ENCODE results near the gene CLDN12. TPM values are rescaled to one million over a fixed set of nuclear protein-coding genes. Genes with fewer than 3 reads are reported as not detected.
A peak's percentile ranks its signal among the peaks of the same experiment; 100 is the strongest.

The CLDN12 gene
- total RNA-seq, 1 experiment from 2014 or later, result 22.5 TPM

GRCh38 chr7:90396420-90396819 lies 6.8 kb upstream of the CLDN12 start:
- ChIA-PET CTCF (no interaction called here), POLR2A (no interaction called here)
- intact Hi-C loops (cut with micrococcal nuclease), result no loop called here
- Mint-ChIP-seq H3K27me3 (ENCODE audit: insufficient read depth, unreplicated experiment) (no peaks in the 10 kb centered on the region), H3K4me3 (ENCODE audit: unreplicated experiment) (no peak overlapping the region), H3K36me3 (ENCODE audit: insufficient read depth, unreplicated experiment) (no peaks in the 10 kb centered on the region), H3K4me1 (ENCODE audit: insufficient read depth, unreplicated experiment) (no peaks in the 10 kb centered on the region), H3K9me3 (ENCODE audit: unreplicated experiment) (no peaks in the 10 kb centered on the region), H3K27ac (ENCODE audit: low read depth, unreplicated experiment) (no peak overlapping the region)
- no TSS peak for BruUV-seq (replicated peaks)
- no peak for TF ChIP-seq CTCF (IDR thresholded peaks at IDR 0.05; ENCODE audit: unreplicated experiment)
- no peak for DNase-seq (ENCODE audit: unreplicated experiment)

DNA sequence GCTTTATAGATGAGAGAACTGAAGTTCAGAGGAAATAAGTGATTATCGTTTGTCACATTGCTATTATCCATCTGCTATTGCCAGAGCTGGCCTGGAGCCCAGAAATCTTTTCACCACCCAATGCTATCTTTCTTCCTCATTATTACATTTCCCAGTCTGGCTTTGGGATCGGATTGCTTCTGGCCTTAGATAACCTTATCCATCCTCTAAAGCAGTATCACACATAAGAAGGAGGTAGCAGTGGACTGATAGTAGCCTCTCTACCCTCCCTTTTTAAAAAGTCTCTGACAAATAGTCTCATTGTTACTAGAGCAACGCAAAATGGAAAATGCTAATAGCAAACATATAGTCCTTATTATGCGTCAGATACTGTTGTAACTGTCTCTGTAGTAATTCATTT lies 1.3 kb upstream of the CLDN12 start:
- Mint-ChIP-seq H3K36me3 (ENCODE audit: insufficient read depth, unreplicated experiment) (peaks cover 13% of the 10 kb centered on the region), H3K27ac (ENCODE audit: low read depth, unreplicated experiment) (peak overlapping the region; percentile 96), H3K4me1 (ENCODE audit: insufficient read depth, unreplicated experiment) (no peaks in the 10 kb centered on the region), H3K4me3 (ENCODE audit: unreplicated experiment) (no peak overlapping the region), H3K27me3 (ENCODE audit: insufficient read depth, unreplicated experiment) (no peaks in the 10 kb centered on the region), H3K9me3 (ENCODE audit: unreplicated experiment) (no peaks in the 10 kb centered on the region)
- intact Hi-C loops (cut with micrococcal nuclease), result no loop called here
- BruUV-seq (replicated peaks), result no TSS peak
- ChIA-PET CTCF (no interaction called here), POLR2A (interaction anchor here (1.3 to 2.0 kb wide), 2 partner anchors 8 to 15 kb away, joined by 4 to 10 read pairs; no protein-coding TSS in a partner anchor)
- TF ChIP-seq CTCF (IDR thresholded peaks at IDR 0.05; ENCODE audit: unreplicated experiment), result no peak
- no peak for DNase-seq (ENCODE audit: unreplicated experiment)

- Mint-ChIP-seq H3K27ac (ENCODE audit: low read depth, unreplicated experiment) (peak overlapping the region; percentile 96), H3K9me3 (ENCODE audit: unreplicated experiment) (no peaks in the 10 kb centered on the region), H3K27me3 (ENCODE audit: insufficient read depth, unreplicated experiment) (no peaks in the 10 kb centered on the region), H3K36me3 (ENCODE audit: insufficient read depth, unreplicated experiment) (peaks cover 19% of the 10 kb centered on the region), H3K4me1 (ENCODE audit: insufficient read depth, unreplicated experiment) (peaks cover 6% of the 10 kb centered on the region), H3K4me3 (ENCODE audit: unreplicated experiment) (peak overlapping the region; percentile 88)
- intact Hi-C loops (cut with micrococcal nuclease), result loop anchor here (1.0 kb wide), 1 partner anchor 56 kb away; the partner anchor contains the start of gene GTPBP10
- TF ChIP-seq CTCF (IDR thresholded peaks at IDR 0.05; ENCODE audit: unreplicated experiment), result no peak
- ChIA-PET POLR2A (interaction anchor here (0.7 to 2.0 kb wide), 13 partner anchors 9 to 1645 kb away, joined by 3 to 18 read pairs (median 4); partner anchors contain the start of gene GTPBP10), CTCF (interaction anchor here (1.2 to 1.3 kb wide), 2 partner anchors 24 to 57 kb away, joined by 5 to 6 read pairs; partner anchors contain the start of gene GTPBP10)
- no peak for DNase-seq (ENCODE audit: unreplicated experiment)
- BruUV-seq (replicated peaks), result no TSS peak
These were observed 482 bp upstream of the CLDN12 start for GRCh38 chr7:90402785-90403173.

GRCh38 chr7:90404777-90405176 lies 1.5 kb downstream of the CLDN12 start:
- Mint-ChIP-seq H3K4me3 (ENCODE audit: unreplicated experiment) (peak overlapping the region; percentile 88), H3K9me3 (ENCODE audit: unreplicated experiment) (no peaks in the 10 kb centered on the region), H3K4me1 (ENCODE audit: insufficient read depth, unreplicated experiment) (peaks cover 6% of the 10 kb centered on the region), H3K36me3 (ENCODE audit: insufficient read depth, unreplicated experiment) (peaks cover 38% of the 10 kb centered on the region), H3K27ac (ENCODE audit: low read depth, unreplicated experiment) (peak overlapping the region; percentile 35), H3K27me3 (ENCODE audit: insufficient read depth, unreplicated experiment) (no peaks in the 10 kb centered on the region)
- DNase-seq (ENCODE audit: unreplicated experiment), result no peak
- BruUV-seq (replicated peaks), result no TSS peak
- no peak for TF ChIP-seq CTCF (IDR thresholded peaks at IDR 0.05; ENCODE audit: unreplicated experiment)
- intact Hi-C loops (cut with micrococcal nuclease), result no loop called here
- ChIA-PET POLR2A (interaction anchor here (1.2 kb wide), 1 partner anchor 21 kb away, joined by 3 read pairs; no protein-coding TSS in a partner anchor), CTCF (interaction anchor here (0.6 kb wide), 1 partner anchor 1729 kb away, joined by 3 read pairs; no protein-coding TSS in a partner anchor)
